ENCODE results near the gene DMD. TPM values are rescaled to one million over a fixed set of nuclear protein-coding genes. Genes with fewer than 3 reads are reported as not detected.

DMD gene
- total and polyA plus RNA-seq, 2 donors (not counting 1 experiment from before 2014, with no cell fraction given) = 5.1 to 7.2 TPM

GRCh38 chrX:32948130-32948529 is 263.2 kb downstream of the DMD start:
- Histone ChIP-seq H3K79me2 (ENCODE audit: control insufficient read depth, insufficient read depth, low read length) (no peaks in the 10 kb centered on the region), H3K27ac (ENCODE audit: insufficient read depth, low read length) (no peak overlapping the region), H4K20me1 (ENCODE audit: control insufficient read depth, extremely low read depth, insufficient read depth, low read length) (no peaks in the 10 kb centered on the region), H3K36me3 (ENCODE audit: control insufficient read depth, insufficient read depth, low read length) (no peaks in the 10 kb centered on the region), H3K4me3 (replicated peaks in 1 of 4; ENCODE audit: control extremely low read depth in 1 of 4, insufficient read depth in 1 of 4, low read depth in 3 of 4, low read length in 4 of 4) (no peak overlapping the region), H2AFZ (ENCODE audit: low read length) (no peak overlapping the region), H3K9ac (ENCODE audit: insufficient read depth, low read length) (no peak overlapping the region), H3K27me3 (ENCODE audit: control insufficient read depth, insufficient read depth, low read length) (no peaks in the 10 kb centered on the region), H3K9me3 (ENCODE audit: control insufficient read depth, insufficient read depth, low read depth, low read length) (no peaks in the 10 kb centered on the region), H3K4me2 (ENCODE audit: extremely low read depth, insufficient read depth, low read length) (no peak overlapping the region), H3K4me1 (ENCODE audit: control insufficient read depth, extremely low read depth, insufficient read depth, low read length) (no peaks in the 10 kb centered on the region)
- TF ChIP-seq CTCF (conservative IDR thresholded peaks at IDR 0.05 in 1 of 2, IDR thresholded peaks at IDR 0.05 in 1 of 2; ENCODE audit: low read depth in 1 of 2, low read length in 2 of 2) = no peak
- no peak for TF ChIP-seq EZH2 (IDR thresholded peaks at IDR 0.05; ENCODE audit: low read length, missing control alignments)
- no peak for DNase-seq (ENCODE audit: low read depth in 2 of 2)

GRCh38 chrX:32937043-32937442 is 274.3 kb downstream of the DMD start:
- TF ChIP-seq EZH2 (IDR thresholded peaks at IDR 0.05; ENCODE audit: low read length, missing control alignments) = no peak
- no peak for TF ChIP-seq CTCF (conservative IDR thresholded peaks at IDR 0.05 in 1 of 2, IDR thresholded peaks at IDR 0.05 in 1 of 2; ENCODE audit: low read depth in 1 of 2, low read length in 2 of 2)
- H3K4me2 ChIP-seq (ENCODE audit: extremely low read depth, insufficient read depth, low read length) = no peak overlapping the region
- H3K79me2 ChIP-seq (ENCODE audit: control insufficient read depth, insufficient read depth, low read length) = no peaks in the 10 kb centered on the region
- no peaks in the 10 kb centered on the region for H3K9me3 ChIP-seq (ENCODE audit: control insufficient read depth, insufficient read depth, low read depth, low read length)
- no peaks in the 10 kb centered on the region for H4K20me1 ChIP-seq (ENCODE audit: control insufficient read depth, extremely low read depth, insufficient read depth, low read length)
- H3K4me3 ChIP-seq (replicated peaks in 1 of 4; ENCODE audit: control extremely low read depth in 1 of 4, insufficient read depth in 1 of 4, low read depth in 3 of 4, low read length in 4 of 4) = no peak overlapping the region
- no peak overlapping the region for H2AFZ ChIP-seq (ENCODE audit: low read length)
- H3K4me1 ChIP-seq (ENCODE audit: control insufficient read depth, extremely low read depth, insufficient read depth, low read length) = no peaks in the 10 kb centered on the region
- H3K36me3 ChIP-seq (ENCODE audit: control insufficient read depth, insufficient read depth, low read length) = no peaks in the 10 kb centered on the region
- H3K27me3 ChIP-seq (ENCODE audit: control insufficient read depth, insufficient read depth, low read length) = no peaks in the 10 kb centered on the region
- no peak overlapping the region for H3K27ac ChIP-seq (ENCODE audit: insufficient read depth, low read length)
- no peak overlapping the region for H3K9ac ChIP-seq (ENCODE audit: insufficient read depth, low read length)
- no peak for DNase-seq (ENCODE audit: low read depth in 2 of 2)

- H3K4me1 ChIP-seq (ENCODE audit: control insufficient read depth, extremely low read depth, insufficient read depth, low read length) = no peaks in the 10 kb centered on the region
- no peak for DNase-seq (ENCODE audit: low read depth in 2 of 2)
- no peak for TF ChIP-seq CTCF (conservative IDR thresholded peaks at IDR 0.05 in 1 of 2, IDR thresholded peaks at IDR 0.05 in 1 of 2; ENCODE audit: low read depth in 1 of 2, low read length in 2 of 2)
- no peak for TF ChIP-seq EZH2 (IDR thresholded peaks at IDR 0.05; ENCODE audit: low read length, missing control alignments)
Observed at GRCh38 chrX:32933548-32933947, 277.8 kb downstream of the DMD start.

More at GRCh38 chrX:32933548-32933947, 277.8 kb downstream of the DMD start:
- no peak overlapping the region for H3K4me2 ChIP-seq (ENCODE audit: extremely low read depth, insufficient read depth, low read length)
- H2AFZ ChIP-seq (ENCODE audit: low read length) = no peak overlapping the region
- H3K9me3 ChIP-seq (ENCODE audit: control insufficient read depth, insufficient read depth, low read depth, low read length) = no peaks in the 10 kb centered on the region
- no peak overlapping the region for H3K9ac ChIP-seq (ENCODE audit: insufficient read depth, low read length)
- no peak overlapping the region for H3K4me3 ChIP-seq (replicated peaks in 1 of 4; ENCODE audit: control extremely low read depth in 1 of 4, insufficient read depth in 1 of 4, low read depth in 3 of 4, low read length in 4 of 4)
- no peak overlapping the region for H3K27ac ChIP-seq (ENCODE audit: insufficient read depth, low read length)
- no peaks in the 10 kb centered on the region for H4K20me1 ChIP-seq (ENCODE audit: control insufficient read depth, extremely low read depth, insufficient read depth, low read length)
- no peaks in the 10 kb centered on the region for H3K27me3 ChIP-seq (ENCODE audit: control insufficient read depth, insufficient read depth, low read length)
- no peaks in the 10 kb centered on the region for H3K36me3 ChIP-seq (ENCODE audit: control insufficient read depth, insufficient read depth, low read length)
- H3K79me2 ChIP-seq (ENCODE audit: control insufficient read depth, insufficient read depth, low read length) = no peaks in the 10 kb centered on the region
